GM10847 (cell line): ENCODE results near the gene SERGEF.

Experiments
- POLR2A ChIP-seq: IDR thresholded peaks from 2 replicates; pipeline ENCODE4 v1.6.1; 2011; ENCODE audit not compliant: insufficient read length; ENCODE audit errors: extremely low read depth

The SERGEF gene

GRCh38 chr11:17907046-17907445 lies 105.8 kb downstream of the SERGEF start:
- no peak for TF ChIP-seq POLR2A

- TF ChIP-seq POLR2A = no peak
These were observed 106.4 kb downstream of the SERGEF start for GRCh38 chr11:17906436-17906835.

- no peak for TF ChIP-seq POLR2A
These were observed 107.4 kb downstream of the SERGEF start for GRCh38 chr11:17905477-17905876.

- no peak for TF ChIP-seq POLR2A
These were observed 111.4 kb downstream of the SERGEF start for GRCh38 chr11:17901481-17901880.

GRCh38 chr11:17898782-17899181 lies 114.1 kb downstream of the SERGEF start:
- TF ChIP-seq POLR2A = no peak

- no peak for TF ChIP-seq POLR2A
These were observed 114.8 kb downstream of the SERGEF start for GRCh38 chr11:17898071-17898470.

- TF ChIP-seq POLR2A = no peak
These were observed 115.4 kb downstream of the SERGEF start for GRCh38 chr11:17897495-17897894.

- TF ChIP-seq POLR2A = no peak
These were observed 117.8 kb downstream of the SERGEF start for GRCh38 chr11:17894929-17895658.

- no peak for TF ChIP-seq POLR2A
These were observed 120.4 kb downstream of the SERGEF start for GRCh38 chr11:17892409-17892808.

GRCh38 chr11:17890325-17890724 lies 122.5 kb downstream of the SERGEF start:
- no peak for TF ChIP-seq POLR2A

GRCh38 chr11:17887779-17888178 lies 125.1 kb downstream of the SERGEF start:
- no peak for TF ChIP-seq POLR2A

GRCh38 chr11:17883946-17884345 lies 128.9 kb downstream of the SERGEF start:
- no peak for TF ChIP-seq POLR2A

GRCh38 chr11:17883057-17883456 lies 129.8 kb downstream of the SERGEF start:
- no peak for TF ChIP-seq POLR2A

- TF ChIP-seq POLR2A = no peak
These were observed 134.1 kb downstream of the SERGEF start for GRCh38 chr11:17878743-17879142.

GRCh38 chr11:17877886-17878285 lies 135.0 kb downstream of the SERGEF start:
- no peak for TF ChIP-seq POLR2A

- no peak for TF ChIP-seq POLR2A
These were observed 136.0 kb downstream of the SERGEF start for GRCh38 chr11:17876827-17877226.

GRCh38 chr11:17875891-17876290 lies 137.0 kb downstream of the SERGEF start:
- no peak for TF ChIP-seq POLR2A
